GOT3 (cell line): Measurements from ENCODE around the gene IFITM1.

Source experiments
- DNase-seq: peaks from one replicate; lab custom pipeline; 2025; ENCODE audit warnings: mixed read lengths; lab: John Stamatoyannopoulos, UW

IFITM1 gene

DNA sequence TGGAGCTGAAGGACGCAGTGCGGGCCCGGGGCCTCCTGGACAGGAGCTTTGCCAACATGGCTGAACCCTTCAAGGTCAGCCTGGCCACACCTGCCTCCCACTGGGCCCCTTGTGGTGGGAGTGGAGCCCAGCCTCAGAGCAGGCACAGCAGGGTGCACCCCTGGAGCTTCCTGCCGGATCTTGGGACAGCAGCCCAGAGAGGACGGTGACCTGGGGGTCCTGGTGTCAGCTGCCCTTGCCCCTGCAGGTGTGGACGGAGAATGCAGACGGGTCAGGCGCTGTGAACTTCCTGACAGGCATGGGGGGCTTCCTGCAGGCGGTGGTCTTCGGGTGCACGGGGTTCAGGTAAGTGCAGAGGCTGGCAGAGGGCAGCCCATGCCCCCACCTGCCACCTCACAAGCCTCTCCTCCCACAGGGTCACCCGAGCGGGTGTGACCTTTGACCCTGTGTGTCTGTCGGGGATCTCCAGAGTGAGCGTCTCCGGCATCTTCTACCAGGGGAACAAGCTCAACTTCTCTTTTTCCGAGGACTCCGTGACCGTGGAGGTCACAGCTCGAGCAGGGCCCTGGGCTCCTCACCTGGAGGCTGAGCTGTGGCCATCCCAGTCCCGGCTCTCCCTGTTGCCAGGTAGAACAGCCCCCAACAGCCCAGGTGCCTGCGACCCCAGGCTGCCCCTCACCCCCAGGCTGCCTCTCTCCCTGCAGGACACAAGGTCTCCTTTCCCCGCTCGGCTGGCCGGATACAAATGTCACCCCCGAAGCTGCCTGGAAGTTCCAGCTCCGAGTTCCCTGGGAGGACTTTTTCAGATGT is 19.8 kb upstream of the IFITM1 start:
- no peak for DNase-seq

DNA sequence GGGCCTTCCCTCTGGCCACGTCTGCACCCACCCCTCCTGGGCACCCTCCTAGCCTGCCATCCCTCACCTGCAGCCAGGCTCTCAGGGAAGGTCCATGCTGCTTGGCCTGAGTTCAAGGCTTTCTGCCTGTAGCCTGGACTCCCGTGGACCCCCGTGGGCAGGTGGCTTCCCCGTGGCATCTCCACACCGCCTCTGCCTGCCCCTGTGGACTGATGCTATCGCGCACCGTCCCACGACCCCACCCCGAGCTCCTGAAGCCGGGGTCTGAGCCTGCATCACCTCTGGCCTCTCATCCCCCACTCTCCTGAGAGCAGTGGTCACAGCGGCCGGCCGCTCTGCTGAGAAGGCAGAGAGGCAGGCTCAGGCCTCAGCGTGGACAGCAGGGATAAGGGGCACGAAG is 19.1 kb upstream of the IFITM1 start:
- no peak for DNase-seq

DNA sequence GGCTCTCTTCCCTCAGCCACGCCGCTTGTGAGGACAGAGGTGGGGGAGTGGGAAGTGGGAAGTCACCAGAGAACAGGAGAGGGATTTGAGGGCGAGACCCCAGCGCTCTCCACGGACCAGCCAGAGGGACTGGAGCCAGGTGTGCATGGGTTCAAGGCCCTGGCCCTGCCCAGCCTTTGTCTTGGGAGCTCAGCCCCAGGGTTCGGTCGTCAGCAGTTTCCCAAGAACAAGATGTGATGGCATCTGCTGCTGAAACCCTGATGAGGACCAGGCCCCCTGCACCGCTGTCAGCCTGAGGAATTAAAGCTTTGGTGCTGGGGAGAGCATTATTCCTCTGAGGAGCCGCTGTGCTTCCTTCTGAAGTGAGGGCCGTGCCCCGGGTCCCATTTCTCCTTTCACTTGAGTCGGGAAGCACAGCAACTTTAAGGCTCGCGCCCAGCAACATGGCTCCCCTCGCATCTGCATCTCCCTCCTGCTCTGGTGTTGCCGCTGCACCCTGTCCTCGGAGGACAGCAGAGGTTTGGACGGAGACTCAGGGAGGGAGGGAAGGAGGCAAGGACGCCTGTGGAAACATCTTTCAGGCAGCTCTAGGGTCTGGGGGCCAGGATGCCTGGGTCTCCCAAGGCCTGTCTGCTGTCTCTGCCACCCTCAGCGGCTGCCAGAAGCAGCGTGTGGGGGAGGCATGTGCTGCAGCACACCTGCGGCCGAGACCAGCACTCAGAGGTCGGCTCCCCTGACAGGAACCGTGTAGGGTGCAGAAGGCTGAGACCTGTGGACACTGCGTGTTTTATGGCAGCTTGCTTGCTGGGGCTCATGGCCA is 18.3 kb upstream of the IFITM1 start:
- DNase-seq, result no peak

DNA sequence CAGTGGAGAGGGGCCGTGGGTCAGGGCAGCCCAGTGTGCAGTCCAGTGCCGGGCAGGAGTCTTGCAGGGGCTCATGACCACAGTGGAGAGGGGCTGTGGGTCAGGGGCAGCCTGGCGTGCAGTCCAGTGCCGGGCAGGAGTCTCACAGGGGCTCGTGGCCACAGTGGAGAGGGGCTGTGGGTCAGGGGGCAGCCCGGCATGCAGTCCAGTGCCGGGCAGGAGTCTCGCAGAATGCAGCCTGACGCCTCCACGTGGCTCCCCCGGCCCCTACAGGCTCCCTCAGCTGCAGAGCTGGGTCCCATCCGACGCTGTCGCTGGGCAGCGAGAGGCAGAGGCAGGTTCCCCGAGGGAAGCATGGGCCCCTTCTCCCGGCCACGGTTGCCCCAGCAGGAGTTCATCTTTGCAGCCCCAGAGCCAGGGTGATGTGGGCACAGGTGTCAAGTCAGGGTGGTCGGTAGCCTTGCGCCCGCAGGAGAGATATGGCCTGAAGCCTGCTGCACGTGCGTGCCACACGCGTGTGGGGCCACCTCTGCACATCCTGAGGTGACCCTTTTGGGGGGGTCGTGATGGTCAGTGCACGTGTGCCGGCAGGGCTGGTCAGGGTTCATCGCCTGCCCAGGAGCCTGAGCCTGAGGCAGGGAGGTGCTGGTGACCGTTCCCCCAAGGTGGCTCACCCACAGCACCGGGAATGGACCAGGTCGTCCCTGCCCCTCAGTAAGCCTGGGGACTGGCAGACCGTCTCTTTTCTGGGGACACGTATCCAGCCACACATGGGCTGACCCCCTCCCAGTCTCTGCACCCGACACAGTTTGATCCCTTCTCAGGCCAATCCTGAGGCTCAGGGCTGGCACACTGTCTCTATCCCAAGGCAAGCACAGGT is 17.4 kb upstream of the IFITM1 start:
- DNase-seq, result no peak

DNA sequence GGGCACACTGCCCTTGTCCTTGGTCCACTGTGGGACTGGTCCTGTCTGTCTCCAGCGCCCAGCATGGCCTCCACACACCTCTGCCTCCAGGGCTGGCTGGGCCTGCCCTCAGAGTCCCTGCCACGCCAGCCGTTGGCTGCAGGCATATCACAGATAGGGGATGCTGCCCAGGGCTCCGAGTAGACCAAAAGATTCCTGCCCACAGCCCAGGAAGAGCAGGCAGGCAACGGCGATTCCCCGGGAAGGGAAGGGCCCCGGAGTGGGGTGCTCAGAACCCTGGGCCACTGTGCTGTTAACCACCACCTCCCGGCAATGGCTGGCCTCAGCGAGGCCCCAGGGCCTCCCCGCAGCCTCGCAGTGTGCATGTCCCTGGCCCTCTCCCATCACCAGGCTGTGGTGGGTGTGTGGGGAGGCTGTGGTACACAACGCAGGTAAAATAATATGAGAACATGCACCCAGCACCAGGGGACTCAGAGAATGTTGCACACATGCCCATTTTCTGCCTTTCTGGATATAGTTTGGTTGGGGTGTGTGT is 16.7 kb upstream of the IFITM1 start:
- no peak for DNase-seq

- DNase-seq, result no peak
These were observed 16.0 kb upstream of the IFITM1 start for GRCh38 chr11:297586-298405.

GRCh38 chr11:298406-299065 is 15.3 kb upstream of the IFITM1 start:
- DNase-seq, result no peak

DNA sequence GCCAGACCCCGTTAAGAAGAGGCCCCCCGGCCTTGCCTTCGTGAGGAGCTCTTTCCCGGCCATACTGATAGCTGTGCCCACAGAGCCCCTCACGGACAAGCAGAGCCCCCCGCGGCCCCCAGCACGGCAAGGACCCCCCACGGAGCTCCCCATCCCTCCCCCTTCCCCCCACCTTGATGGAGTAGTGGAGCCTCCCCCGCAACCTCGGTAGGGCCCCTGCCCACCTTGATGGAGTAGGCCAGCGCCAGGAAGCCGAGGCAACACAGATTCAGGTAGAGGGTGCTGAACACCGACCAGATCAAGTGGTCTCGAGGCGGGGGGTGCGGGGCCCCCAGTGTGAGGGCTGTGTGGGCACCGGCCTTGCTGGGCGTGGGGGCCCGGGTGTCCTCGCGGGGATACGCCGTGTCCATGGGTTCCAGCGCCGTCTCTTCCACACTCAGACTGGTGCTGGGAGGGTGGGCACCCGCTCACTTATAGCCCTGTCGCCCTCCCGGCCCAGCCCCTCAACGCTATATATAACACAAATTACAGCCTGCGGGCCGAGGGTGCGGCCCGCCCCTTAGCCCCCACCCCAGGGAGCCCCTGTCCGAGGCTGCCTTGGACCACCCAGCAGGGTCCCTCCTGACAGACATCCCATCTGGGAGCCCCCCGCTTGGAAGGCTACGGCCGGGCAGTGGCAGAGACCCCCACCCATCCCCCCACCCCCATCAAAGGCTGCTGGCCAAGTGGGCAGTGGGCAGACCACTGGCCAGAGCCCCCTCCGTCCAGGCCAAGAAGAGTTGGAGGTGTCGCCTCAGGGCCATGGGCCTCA is 14.6 kb upstream of the IFITM1 start, which contains the start of gene IFITM5:
IFITM5 (minus strand) TSS at position 446 of the 811 bp plus-strand sequence; CDS start at position 410, 36 bp downstream.
- no peak for DNase-seq

DNA sequence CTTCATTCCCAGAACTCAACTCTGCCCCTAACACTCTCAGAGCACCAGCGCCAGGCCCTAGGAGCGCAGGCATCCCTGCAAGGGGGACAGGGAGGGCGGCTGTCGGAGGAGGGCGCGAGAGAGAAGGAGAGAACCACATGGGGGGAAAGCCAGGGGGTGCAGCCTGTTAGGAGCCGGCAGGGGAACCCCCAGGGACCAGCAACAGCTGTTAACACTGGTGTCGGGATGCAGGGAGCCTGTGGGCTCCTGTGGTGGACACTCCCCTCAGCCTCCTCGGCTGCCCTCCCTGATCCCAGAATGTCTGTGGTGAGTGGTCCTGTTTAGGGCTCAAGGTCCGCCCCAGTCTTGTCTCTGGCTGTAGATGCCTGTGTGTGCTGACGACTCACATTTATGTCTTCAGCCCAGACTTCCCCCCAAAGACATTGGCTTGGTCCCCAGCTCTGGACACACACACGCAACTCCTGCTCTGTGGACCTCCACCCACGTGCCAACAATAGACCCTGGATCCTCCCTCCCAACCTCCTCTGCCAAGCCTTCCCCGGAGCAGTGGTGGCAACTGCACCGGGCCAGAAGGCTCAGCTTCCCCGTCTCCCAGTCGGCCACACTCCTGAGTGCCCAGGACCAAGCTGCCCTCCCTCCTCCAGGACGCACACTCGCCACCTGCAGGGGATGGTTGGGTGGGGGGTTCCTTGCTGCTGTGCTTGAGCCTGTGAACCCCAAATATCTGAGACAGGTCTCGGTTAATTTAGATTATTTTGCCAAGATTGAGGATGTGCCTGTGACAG is 13.7 kb upstream of the IFITM1 start:
- no peak for DNase-seq

DNA sequence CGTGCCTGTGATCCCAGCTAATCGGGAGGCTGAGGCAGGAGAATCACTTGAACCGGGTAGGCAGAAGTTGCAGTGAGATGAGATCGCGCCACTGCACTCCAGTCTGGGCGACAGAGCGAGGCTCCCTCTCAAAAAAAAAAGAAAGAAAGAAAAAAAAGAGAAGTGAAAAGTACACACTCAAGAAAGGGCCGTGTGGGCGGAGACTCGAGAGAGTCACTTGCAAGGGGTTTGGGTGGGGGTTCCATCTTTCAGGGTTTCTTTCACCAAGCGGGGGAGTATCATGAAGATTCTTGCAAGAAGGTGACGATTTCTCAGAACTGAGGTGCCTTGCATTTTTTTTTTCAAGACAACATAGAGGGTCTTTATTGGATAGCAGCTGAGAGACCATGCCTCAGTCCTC is 10.5 kb upstream of the IFITM1 start:
- no peak for DNase-seq

- DNase-seq, result no peak
These were observed 9.8 kb upstream of the IFITM1 start for GRCh38 chr11:304061-304506.

GRCh38 chr11:304915-305843 is 8.7 kb upstream of the IFITM1 start:
- DNase-seq, result no peak

GRCh38 chr11:305844-306211 is 8.0 kb upstream of the IFITM1 start:
- no peak for DNase-seq

DNA sequence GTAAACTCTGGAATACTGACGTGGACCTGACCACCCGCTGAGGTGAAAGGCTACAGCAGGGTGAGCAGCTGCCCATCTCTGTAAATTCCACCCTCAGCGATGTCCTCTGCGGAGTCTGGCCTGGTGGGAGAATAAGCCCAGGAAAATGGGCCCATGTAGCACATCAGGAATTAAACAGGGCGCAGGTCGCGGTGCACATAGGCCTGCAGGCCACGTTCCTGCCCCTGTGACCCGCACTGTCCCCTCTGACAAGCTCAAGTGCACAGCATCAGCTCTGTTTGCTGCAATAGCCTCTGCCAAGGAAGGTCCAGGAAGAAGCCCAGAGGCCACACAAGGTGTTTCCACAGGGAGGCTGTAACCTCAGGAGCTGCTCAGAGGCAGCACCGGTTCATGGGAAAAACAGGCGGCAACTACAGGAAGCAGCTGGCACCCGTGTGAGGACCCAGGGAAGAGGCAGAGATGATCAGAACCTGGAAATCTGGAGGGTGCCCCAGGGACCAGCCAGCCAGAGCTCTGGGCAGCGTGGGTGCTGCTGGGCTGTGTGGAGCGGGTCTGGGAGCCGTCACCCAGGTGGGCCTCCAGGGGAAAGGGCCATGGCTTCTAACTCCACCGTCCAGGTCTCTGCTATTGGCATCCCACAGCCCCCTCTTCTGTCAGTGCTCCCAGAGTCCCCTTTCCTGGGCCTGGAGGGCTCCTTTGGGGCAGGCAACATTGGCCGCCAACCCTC is 7.0 kb upstream of the IFITM1 start:
- DNase-seq, result no peak

GRCh38 chr11:307766-308708 is 5.8 kb upstream of the IFITM1 start, which contains the start of gene IFITM2:
Gene IFITM2, plus strand, starts transcription at chr11:307816. Its CDS starts 377 bp downstream, at chr11:308193.
- DNase-seq, result peak; percentile 4
